ENCODE measurements around the gene SYTL3. TPM values are rescaled to one million over a fixed set of nuclear protein-coding genes. Genes with fewer than 3 reads are reported as not detected.
A peak's percentile ranks its signal among the peaks of the same experiment; 100 is the strongest.

Gene SYTL3
- total RNA-seq, 1 experiment from 2014 or later, result 1.2 TPM

GRCh38 chr6:158718461-158719046, 68.7 kb downstream of the SYTL3 start:
- DNase-seq, result peak; percentile 88
- Histone ChIP-seq H3K4me3 (ENCODE audit: insufficient read depth, low read depth, low read length) (no peak overlapping the region), H3K36me3 (replicated peaks; ENCODE audit: control insufficient read depth, insufficient read depth, low read length) (no peaks in the 10 kb centered on the region), H3K27me3 (ENCODE audit: control insufficient read depth, insufficient read depth, low read length) (no peaks in the 10 kb centered on the region)

GRCh38 chr6:158722176-158722729, 72.4 kb downstream of the SYTL3 start:
- Histone ChIP-seq H3K27me3 (ENCODE audit: control insufficient read depth, insufficient read depth, low read length) (no peaks in the 10 kb centered on the region), H3K4me3 (ENCODE audit: insufficient read depth, low read depth, low read length) (no peak overlapping the region), H3K36me3 (replicated peaks; ENCODE audit: control insufficient read depth, insufficient read depth, low read length) (no peaks in the 10 kb centered on the region)
- DNase-seq, result no peak

- Histone ChIP-seq H3K4me3 (ENCODE audit: insufficient read depth, low read depth, low read length) (no peak overlapping the region), H3K36me3 (replicated peaks; ENCODE audit: control insufficient read depth, insufficient read depth, low read length) (no peaks in the 10 kb centered on the region), H3K27me3 (ENCODE audit: control insufficient read depth, insufficient read depth, low read length) (no peaks in the 10 kb centered on the region)
- DNase-seq, result no peak
These were observed 75.8 kb downstream of the SYTL3 start for GRCh38 chr6:158725704-158726103.

- H3K36me3 ChIP-seq (replicated peaks; ENCODE audit: control insufficient read depth, insufficient read depth, low read length), result no peaks in the 10 kb centered on the region
- no peak overlapping the region; the same call in 1 of the 2 replicates for H3K4me3 ChIP-seq (ENCODE audit: insufficient read depth, low read depth, low read length)
- DNase-seq, result no peak
- H3K27me3 ChIP-seq (ENCODE audit: control insufficient read depth, insufficient read depth, low read length), result no peaks in the 10 kb centered on the region
These were observed 80.2 kb downstream of the SYTL3 start for GRCh38 chr6:158729906-158730540.

GRCh38 chr6:158730541-158730907, 80.7 kb downstream of the SYTL3 start:
- H3K36me3 ChIP-seq (replicated peaks; ENCODE audit: control insufficient read depth, insufficient read depth, low read length), result no peaks in the 10 kb centered on the region
- DNase-seq, result no peak
- no peak overlapping the region; the same call in 1 of the 2 replicates for H3K4me3 ChIP-seq (ENCODE audit: insufficient read depth, low read depth, low read length)
- no peaks in the 10 kb centered on the region for H3K27me3 ChIP-seq (ENCODE audit: control insufficient read depth, insufficient read depth, low read length)

- DNase-seq, result no peak
- no peaks in the 10 kb centered on the region for H3K27me3 ChIP-seq (ENCODE audit: control insufficient read depth, insufficient read depth, low read length)
- H3K4me3 ChIP-seq (ENCODE audit: insufficient read depth, low read depth, low read length), result no peak overlapping the region
- H3K36me3 ChIP-seq (replicated peaks; ENCODE audit: control insufficient read depth, insufficient read depth, low read length), result no peaks in the 10 kb centered on the region
These were observed 85.2 kb downstream of the SYTL3 start for GRCh38 chr6:158735009-158735408.

- Histone ChIP-seq H3K4me3 (ENCODE audit: insufficient read depth, low read depth, low read length) (no peak overlapping the region), H3K36me3 (replicated peaks; ENCODE audit: control insufficient read depth, insufficient read depth, low read length) (no peaks in the 10 kb centered on the region), H3K27me3 (ENCODE audit: control insufficient read depth, insufficient read depth, low read length) (no peaks in the 10 kb centered on the region)
- no peak for DNase-seq
These were observed 87.3 kb downstream of the SYTL3 start for GRCh38 chr6:158737082-158737709.

- DNase-seq, result no peak
- H3K36me3 ChIP-seq (replicated peaks; ENCODE audit: control insufficient read depth, insufficient read depth, low read length), result no peaks in the 10 kb centered on the region
- no peaks in the 10 kb centered on the region for H3K27me3 ChIP-seq (ENCODE audit: control insufficient read depth, insufficient read depth, low read length)
- H3K4me3 ChIP-seq (ENCODE audit: insufficient read depth, low read depth, low read length), result no peak overlapping the region
These were observed 88.1 kb downstream of the SYTL3 start for GRCh38 chr6:158737710-158738615.

GRCh38 chr6:158739673-158740072, 89.8 kb downstream of the SYTL3 start:
- no peak for DNase-seq
- no peaks in the 10 kb centered on the region for H3K27me3 ChIP-seq (ENCODE audit: control insufficient read depth, insufficient read depth, low read length)
- no peak overlapping the region for H3K4me3 ChIP-seq (ENCODE audit: insufficient read depth, low read depth, low read length)
- H3K36me3 ChIP-seq (replicated peaks; ENCODE audit: control insufficient read depth, insufficient read depth, low read length), result no peaks in the 10 kb centered on the region

GRCh38 chr6:158743033-158743651, 93.3 kb downstream of the SYTL3 start:
- H3K4me3 ChIP-seq (ENCODE audit: insufficient read depth, low read depth, low read length), result no peak overlapping the region
- no peak for DNase-seq
- H3K27me3 ChIP-seq (ENCODE audit: control insufficient read depth, insufficient read depth, low read length), result no peaks in the 10 kb centered on the region
- H3K36me3 ChIP-seq (replicated peaks; ENCODE audit: control insufficient read depth, insufficient read depth, low read length), result no peaks in the 10 kb centered on the region

GRCh38 chr6:158744986-158745430, 95.2 kb downstream of the SYTL3 start:
- DNase-seq, result no peak
- Histone ChIP-seq H3K27me3 (ENCODE audit: control insufficient read depth, insufficient read depth, low read length) (no peaks in the 10 kb centered on the region), H3K36me3 (replicated peaks; ENCODE audit: control insufficient read depth, insufficient read depth, low read length) (no peaks in the 10 kb centered on the region), H3K4me3 (ENCODE audit: insufficient read depth, low read depth, low read length) (no peak overlapping the region)

GRCh38 chr6:158751224-158751623, 101.4 kb downstream of the SYTL3 start:
- no peaks in the 10 kb centered on the region for H3K27me3 ChIP-seq (ENCODE audit: control insufficient read depth, insufficient read depth, low read length)
- no peak for DNase-seq
- no peak overlapping the region for H3K4me3 ChIP-seq (ENCODE audit: insufficient read depth, low read depth, low read length)
- H3K36me3 ChIP-seq (replicated peaks; ENCODE audit: control insufficient read depth, insufficient read depth, low read length), result no peaks in the 10 kb centered on the region

GRCh38 chr6:158751921-158752320, 102.1 kb downstream of the SYTL3 start:
- Histone ChIP-seq H3K4me3 (ENCODE audit: insufficient read depth, low read depth, low read length) (no peak overlapping the region), H3K27me3 (ENCODE audit: control insufficient read depth, insufficient read depth, low read length) (no peaks in the 10 kb centered on the region), H3K36me3 (replicated peaks; ENCODE audit: control insufficient read depth, insufficient read depth, low read length) (no peaks in the 10 kb centered on the region)
- DNase-seq, result peak; percentile 25

- no peaks in the 10 kb centered on the region for H3K36me3 ChIP-seq (replicated peaks; ENCODE audit: control insufficient read depth, insufficient read depth, low read length)
- no peaks in the 10 kb centered on the region for H3K27me3 ChIP-seq (ENCODE audit: control insufficient read depth, insufficient read depth, low read length)
- peak; percentile 83 for DNase-seq
- no peak overlapping the region for H3K4me3 ChIP-seq (ENCODE audit: insufficient read depth, low read depth, low read length)
These were observed 102.8 kb downstream of the SYTL3 start for GRCh38 chr6:158752613-158753012.

Measured in H7 (cell line).